Measurements from ENCODE around the gene BRINP2. TPM values are rescaled to one million over a fixed set of nuclear protein-coding genes. Genes with fewer than 3 reads are reported as not detected.

The BRINP2 gene
- total and polyA plus RNA-seq, 2 of the 4 experiments (the other 2 are of a cell fraction) = not detected

DNA sequence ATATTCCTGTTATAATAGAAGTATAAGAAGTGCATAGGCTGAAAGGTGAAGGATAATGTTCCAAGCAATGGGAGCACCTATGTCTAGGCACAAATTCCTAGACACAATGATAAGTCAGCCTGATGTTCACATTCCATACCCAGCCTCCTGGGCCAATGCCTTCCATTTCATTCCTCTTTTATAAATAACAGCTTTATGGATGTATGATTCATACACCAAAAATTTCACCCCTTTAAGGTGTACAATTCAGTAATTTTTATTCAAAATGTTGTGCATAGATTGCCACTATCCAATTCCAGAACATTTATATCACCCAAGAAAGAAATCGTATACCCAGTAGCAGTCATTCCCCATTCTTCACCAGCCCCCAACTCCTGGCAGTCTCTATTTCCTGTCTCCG lies 118.8 kb downstream of the BRINP2 start:
- BruUV-seq (replicated peaks) = no TSS peak
- POLR2A ChIA-PET (ENCODE audit: unreplicated experiment) = no interaction called here
- Histone ChIP-seq H3K9me1 (ENCODE audit: insufficient read depth, low read length) (no peaks in the 10 kb centered on the region), H3K27ac (ENCODE audit: insufficient read depth, low read length) (no peak overlapping the region), H2AK9ac (replicated peaks; ENCODE audit: low read depth, low read length, poor library complexity) (no peak overlapping the region), H3K36me3 (ENCODE audit: control insufficient read depth, insufficient read depth, low read length) (no peaks in the 10 kb centered on the region), H4K20me1 (ENCODE audit: insufficient read depth, low read length) (no peaks in the 10 kb centered on the region), H3K14ac (replicated peaks; ENCODE audit: low read depth, low read length) (no peak overlapping the region), H3K23ac (ENCODE audit: low read depth, low read length) (no peak overlapping the region), H3K9me3 (ENCODE audit: control insufficient read depth, insufficient read depth, low read length) (no peaks in the 10 kb centered on the region), H4K5ac (ENCODE audit: low read depth, low read length) (no peak overlapping the region), H3K4me1 (ENCODE audit: control insufficient read depth, insufficient read depth, low read length) (no peaks in the 10 kb centered on the region; the same call in 1 of the 2 replicates), H3K56ac (ENCODE audit: extremely low read depth, insufficient read depth, low read length) (no peak overlapping the region), H2BK120ac (ENCODE audit: low read depth, low read length) (no peak overlapping the region), H4K8ac (ENCODE audit: low read depth in 2 of 2, low read length in 2 of 2) (no peak overlapping the region), H2AK5ac (ENCODE audit: low read depth, low read length) (no peak overlapping the region), H2BK15ac (ENCODE audit: low read depth, low read length) (no peak overlapping the region), H3K4me2 (ENCODE audit: low read depth, low read length) (no peak overlapping the region), H2BK20ac (ENCODE audit: low read depth, low read length) (no peak overlapping the region), H2BK5ac (ENCODE audit: low read depth, low read length, poor library complexity, severe bottlenecking) (no peak overlapping the region), H3K27me3 (ENCODE audit: control insufficient read depth, insufficient read depth, low read length) (no peaks in the 10 kb centered on the region), H3K4ac (ENCODE audit: low read depth, low read length) (no peak overlapping the region), H4K91ac (ENCODE audit: insufficient read depth, low read depth, low read length) (no peak overlapping the region), H3K4me3 (ENCODE audit: insufficient read depth, low read depth, low read length) (no peak overlapping the region), H2AFZ (replicated peaks; ENCODE audit: low read length, poor library complexity) (no peak overlapping the region), H3K79me1 (ENCODE audit: low read depth in 1 of 2, low read length in 2 of 2) (no peaks in the 10 kb centered on the region), H3K18ac (ENCODE audit: low read depth, low read length) (no peak overlapping the region), H3K9ac (ENCODE audit: low read depth, low read length) (no peak overlapping the region)
- intact Hi-C loops (cut with micrococcal nuclease) = no loop called here
- no CpG with 5 or more reads among the region's 2 CpGs for whole genome bisulfite sequencing, 2 experiments (ENCODE audit: extremely low coverage in 2 of 2, insufficient read length in 1 of 2)
- CTCF ChIA-PET = no interaction called here
- dilution Hi-C loops (cut with HindIII; ENCODE audit: low sequenced_read_pairs, unreplicated experiment) = no loop called here
- TF ChIP-seq MXI1 (IDR thresholded peaks at IDR 0.05; ENCODE audit: borderline replicate concordance, low read depth, low read length) (no peak), RAD21 (IDR thresholded peaks at IDR 0.05; ENCODE audit: low read length) (no peak), ELK1 (IDR thresholded peaks at IDR 0.05; ENCODE audit: borderline replicate concordance, low read depth, low read length) (no peak)
- in situ Hi-C loops (cut with MboI; ENCODE audit: low sequenced_read_pairs) = no loop called here
- no peak for ATAC-seq (ENCODE audit: low read depth)
- no peak for DNase-seq

Data from IMR-90 (cell line).